GM21576 (cell line): ENCODE results near the gene RIPK1.
"Not testable (repeated sequence)": the region's sequence is repeated elsewhere in the genome, so short reads cannot be mapped to it uniquely, and the experiment has no call there.

Source experiments
- ATAC-seq: cut with Tn5 transposase; IDR thresholded peaks from one replicate; pipeline ENCODE4 v1.9.1; 2021; ENCODE audit warnings: mild to moderate bottlenecking, moderate library complexity; ENCODE audit not compliant: unreplicated experiment

The RIPK1 gene

DNA sequence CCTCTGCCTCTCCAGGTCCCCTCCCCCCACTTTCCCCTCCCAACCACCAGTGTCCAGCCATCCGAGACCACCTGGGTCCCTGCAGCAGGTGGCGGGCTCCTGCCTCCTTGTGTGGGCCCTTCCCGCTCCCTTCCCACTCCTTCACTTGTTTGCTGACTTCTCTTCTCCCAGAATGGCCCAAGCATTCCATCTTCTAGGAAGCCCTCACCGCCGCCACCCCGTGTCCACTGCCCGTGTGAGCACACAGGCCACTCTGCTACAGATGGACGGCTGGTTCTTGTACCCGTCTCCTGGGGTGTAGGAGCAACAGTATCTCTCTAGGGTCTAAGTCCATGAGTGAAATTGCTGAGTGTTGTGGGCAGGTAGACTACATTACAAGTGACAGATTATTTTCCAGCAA lies 65.2 kb downstream of the RIPK1 start:
- ATAC-seq: no peak

DNA sequence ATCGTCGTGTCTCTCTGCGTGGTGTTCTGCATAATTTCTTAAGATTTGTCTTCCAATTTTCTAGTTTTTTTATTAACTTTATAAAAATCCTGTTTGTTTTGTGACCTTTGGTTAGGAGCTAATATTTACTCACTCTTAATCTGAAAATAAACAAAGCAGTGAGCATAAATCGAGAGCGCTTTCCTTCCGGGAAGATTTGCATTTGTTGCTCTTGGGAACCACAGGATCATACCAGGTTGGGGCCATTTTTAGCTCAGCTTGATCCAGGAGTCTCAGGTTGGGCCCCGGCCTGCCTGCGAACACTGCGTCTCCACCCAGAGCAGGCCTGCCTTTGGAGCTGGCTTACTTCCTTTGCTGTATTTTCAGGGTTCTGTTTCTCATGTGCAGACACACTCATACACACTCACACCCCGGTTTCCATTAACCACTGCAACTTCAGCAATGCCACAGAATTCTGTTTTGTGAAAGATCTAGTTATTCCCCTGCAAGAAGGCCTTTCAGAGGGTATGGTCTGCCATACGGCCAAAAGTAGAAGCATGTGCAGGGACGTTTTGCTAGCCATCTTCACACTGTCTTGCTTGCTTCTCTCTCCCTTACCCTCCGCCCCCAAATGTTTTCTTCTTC lies 67.5 kb downstream of the RIPK1 start:
- ATAC-seq: no peak

DNA sequence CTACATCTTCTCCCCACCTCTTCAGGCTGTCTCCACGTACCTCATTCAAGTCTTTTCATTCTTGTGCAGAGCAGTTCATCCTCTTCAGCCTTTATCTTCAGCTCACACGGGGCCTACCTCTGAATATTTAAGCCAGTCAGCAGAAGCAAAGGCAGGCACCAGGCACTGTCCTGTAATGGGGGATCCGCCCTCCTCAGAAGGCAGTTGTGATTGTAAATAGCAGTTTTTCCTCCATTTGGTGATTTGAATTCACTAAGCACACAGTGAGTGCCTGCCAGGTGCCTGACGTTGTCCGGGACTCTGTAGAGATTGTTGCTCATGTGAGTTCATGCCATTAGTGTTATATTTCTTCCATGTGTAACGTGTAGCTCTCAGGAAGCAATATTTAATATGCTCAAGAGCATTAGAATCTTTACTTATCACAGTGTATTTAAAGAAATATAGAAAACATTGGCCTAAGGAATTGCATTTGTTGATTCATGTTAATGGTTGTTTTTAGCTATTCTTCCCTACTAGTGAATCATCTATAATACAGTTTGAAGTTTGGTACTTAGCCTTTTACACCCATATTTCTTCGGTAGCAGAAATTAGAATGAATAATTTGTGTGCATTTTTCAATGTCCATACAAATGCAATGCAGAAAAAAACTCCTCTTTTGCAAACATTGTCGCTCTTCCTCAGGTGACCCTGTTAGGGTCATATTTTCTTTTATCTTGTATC lies 68.2 kb downstream of the RIPK1 start:
- no peak for ATAC-seq

DNA sequence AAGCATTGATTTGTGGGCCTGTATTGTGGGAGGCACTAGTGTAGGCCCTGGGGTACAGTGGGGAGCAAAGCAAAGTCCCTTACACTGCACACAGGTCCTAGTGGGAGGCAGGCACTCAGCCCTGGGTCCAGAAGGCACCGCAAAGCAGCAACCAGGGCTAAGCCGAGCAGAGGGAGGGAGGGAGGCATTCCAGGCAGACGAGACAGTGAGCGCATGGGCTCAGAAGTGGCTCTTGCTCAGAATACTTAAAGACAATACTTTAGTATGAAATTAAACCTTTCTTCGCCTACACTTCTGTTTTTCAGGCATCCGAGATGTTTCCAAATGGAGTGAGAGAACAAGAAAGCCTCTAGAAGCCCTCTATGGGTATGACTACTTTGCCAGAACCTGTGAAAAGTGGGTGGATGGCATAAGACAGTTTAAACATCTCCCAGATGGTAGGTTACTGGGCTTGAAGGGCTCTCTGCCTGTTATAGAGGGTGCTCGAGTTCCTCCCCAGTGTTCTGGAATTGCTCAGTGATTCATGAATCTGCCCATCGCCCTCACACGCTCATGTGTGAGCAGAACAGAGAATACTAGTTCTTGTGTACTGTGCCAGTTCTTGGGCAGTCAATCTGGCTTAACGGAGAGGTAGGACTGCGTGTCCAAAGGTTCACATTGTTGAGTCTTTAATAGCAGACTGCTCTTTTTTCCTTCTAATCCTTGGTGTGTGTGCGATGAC lies 68.9 kb downstream of the RIPK1 start:
- no peak for ATAC-seq

GRCh38 chr6:3137873-3138272 lies 69.6 kb downstream of the RIPK1 start:
- not testable (repeated sequence) for ATAC-seq

- ATAC-seq: no peak
Observed at GRCh38 chr6:3138341-3138740, 70.0 kb downstream of the RIPK1 start.

- no peak for ATAC-seq
Observed at GRCh38 chr6:3139090-3139903, 71.0 kb downstream of the RIPK1 start.

- no peak for ATAC-seq
Observed at GRCh38 chr6:3140201-3140600, 71.9 kb downstream of the RIPK1 start.

- no peak for ATAC-seq
Observed at GRCh38 chr6:3142536-3142935, 74.2 kb downstream of the RIPK1 start.

DNA sequence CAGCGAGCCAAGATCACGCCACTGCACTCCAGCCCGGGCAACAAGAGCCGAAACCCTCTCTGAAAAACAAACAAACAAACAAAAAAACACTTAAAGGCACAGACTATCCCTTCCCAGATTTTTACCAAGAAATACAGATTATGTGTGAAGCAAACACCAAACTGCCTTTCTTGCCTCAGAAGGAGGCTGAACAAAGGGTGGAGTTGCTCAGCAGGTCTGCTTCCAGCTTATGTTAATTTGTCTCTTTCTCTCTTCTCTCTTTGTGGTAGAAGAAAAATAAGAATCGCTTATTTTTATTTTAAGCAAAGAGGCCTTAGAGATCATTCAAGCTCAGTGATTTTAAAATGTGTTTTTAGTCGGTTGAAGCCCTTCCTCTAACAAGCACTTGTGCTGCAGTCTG lies 74.9 kb downstream of the RIPK1 start:
- ATAC-seq: no peak

DNA sequence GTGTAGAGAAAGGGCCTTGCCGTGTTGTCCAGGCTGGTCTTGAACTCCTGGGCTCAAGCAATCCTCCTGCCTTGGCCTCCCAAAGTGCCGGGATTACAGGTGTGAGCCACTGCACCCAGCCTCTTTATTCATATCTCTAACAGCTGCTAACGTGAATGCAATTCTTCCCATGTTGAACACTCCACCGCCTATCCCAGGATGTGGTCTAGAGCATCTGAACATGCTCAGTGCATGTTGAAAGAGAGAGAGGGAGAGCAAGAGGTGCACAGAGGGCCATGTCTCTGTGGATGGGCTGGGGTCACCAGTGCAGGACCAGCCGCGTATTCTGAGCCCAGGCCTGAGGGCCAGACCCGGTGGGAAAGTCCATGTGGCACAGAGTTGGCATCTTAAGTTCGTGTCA lies 76.3 kb downstream of the RIPK1 start:
- ATAC-seq: no peak

DNA sequence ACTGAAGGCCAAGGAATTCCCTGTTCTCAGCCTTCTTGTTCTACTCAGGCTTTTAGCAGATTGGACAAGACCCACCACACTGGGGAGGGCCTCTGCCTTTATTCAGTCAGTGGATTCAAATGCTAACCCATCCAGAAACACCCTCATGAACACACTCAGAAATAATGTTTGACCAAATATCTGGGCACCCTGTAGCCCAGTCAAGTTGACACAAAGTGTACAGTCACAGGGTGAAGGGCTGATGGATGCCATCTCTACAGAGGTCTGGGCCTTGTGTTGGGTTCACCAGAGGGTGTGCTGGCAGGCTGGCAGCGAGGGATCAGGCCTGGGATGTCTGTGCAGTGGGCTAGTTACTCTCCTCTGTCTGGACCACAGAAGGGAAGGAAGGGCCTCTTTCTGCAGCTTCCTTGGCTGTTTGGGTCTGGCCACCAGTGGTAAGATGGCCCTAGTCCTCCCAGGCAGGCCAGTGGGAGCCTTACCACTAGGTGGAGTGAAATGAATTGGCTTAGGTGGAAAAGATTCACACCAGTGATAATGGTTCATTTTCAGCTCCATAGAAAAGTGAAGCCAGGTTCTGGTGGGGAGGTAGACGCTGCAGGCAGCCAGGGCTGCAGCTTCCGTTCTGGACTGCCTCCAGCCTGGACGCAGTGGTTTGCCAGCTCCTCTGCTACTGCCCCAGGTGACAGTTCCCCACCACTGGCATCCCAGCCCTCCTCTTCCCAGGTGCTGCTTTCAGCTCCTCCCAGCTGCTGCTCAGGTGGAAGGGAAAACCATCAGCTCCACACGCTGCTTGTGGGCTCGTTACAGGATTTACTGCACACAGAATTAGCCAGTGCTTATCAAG lies 79.8 kb downstream of the RIPK1 start:
- ATAC-seq: no peak

DNA sequence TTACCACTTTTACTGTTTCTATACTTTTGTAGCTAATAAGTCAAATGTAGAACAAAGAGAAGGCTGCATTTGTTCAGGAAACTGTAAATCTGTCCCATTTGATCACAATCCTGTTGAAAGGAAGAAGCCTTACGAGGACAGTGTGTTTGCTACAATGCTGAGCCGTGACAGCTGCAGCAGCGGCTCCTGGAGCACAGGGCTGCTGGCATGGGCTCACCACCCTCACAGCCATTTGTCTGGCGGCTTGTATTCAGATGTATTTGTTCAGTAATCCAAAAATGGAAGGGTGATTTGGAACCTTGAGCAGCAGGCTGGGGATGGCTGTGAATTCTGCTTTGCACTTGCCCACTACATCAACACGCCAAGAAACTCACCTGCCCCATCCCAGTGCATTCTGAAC lies 83.4 kb downstream of the RIPK1 start:
- no peak for ATAC-seq

GRCh38 chr6:3152689-3153088 lies 84.4 kb downstream of the RIPK1 start:
- ATAC-seq: no peak

DNA sequence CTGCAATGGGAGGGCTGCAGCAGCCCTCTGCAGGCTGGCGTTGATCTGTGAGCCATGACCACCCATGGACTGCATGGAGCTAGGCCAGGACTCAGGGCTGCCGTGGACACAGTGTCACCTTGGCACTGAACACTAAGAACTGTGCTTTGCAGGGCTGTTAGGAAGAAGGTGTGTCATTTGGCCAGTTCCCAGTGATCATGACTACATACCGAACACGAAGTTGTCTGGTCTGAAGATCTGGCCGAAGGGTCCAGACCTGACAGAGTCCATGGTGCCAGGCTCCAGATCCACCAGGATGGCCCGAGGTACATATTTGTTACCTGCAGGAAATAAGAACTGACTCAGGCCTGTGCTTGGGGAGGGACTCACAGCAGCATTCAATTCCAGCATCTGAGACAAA lies 87.1 kb downstream of the RIPK1 start:
- not testable (repeated sequence) for ATAC-seq

DNA sequence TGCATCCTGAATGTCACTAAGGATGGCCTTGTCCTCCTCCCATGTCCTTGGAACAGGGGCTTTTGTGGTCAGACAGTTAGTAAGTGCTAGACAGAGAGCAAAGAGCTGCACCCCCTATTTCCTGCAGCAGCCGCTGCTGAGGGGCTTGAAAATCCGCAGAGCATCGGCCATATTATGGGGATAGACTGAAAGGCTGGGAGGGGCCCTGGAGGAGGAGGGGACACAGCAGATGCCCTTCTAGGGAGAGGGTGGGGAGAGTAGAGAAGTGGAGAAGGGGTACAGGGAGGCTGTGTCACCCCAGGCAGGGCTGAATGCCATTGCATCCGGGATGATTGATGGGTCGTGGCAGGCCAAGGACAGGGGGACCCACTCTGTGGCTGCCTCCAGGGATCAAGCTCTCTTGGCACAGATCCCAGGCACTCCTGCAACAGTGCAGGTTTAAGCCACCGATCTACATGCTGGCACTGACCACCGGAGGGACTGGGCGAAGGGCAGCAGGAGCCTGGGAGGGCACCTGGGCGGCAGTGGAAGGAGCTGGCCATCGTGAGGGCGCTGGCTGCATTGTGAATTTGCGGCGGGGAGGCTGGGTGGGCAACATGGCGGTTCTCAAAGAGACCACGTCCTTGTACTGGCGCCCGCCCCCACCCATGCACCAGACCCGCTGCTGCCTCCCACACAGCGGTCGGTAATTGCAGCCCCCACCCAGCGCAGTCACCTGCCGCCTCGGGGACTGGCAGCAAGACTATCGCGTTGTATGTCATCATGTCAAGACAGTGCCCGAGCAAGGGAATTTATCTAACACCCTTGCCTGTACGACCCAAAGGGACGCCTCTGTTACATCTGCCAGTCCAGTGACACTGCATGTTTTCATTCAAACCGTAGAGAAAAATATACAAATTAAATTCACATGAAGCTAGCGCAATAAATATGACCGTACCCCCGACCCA lies 88.2 kb downstream of the RIPK1 start:
- ATAC-seq: peak; percentile 18

GRCh38 chr6:3157131-3157933 lies 89.0 kb downstream of the RIPK1 start, which contains the start of gene TUBB2A:
TUBB2A (minus strand) TSS chr6:3157544; CDS start chr6:3157463, 81 bp downstream.
- peak; percentile 78 for ATAC-seq
